ENCODE results near the gene MYO1F.

MYO1F gene

GRCh38 chr19:8592231-8593009 is 15.2 kb upstream of the MYO1F start:
- no peak for TF ChIP-seq CTCF (IDR thresholded peaks at IDR 0.05)

DNA sequence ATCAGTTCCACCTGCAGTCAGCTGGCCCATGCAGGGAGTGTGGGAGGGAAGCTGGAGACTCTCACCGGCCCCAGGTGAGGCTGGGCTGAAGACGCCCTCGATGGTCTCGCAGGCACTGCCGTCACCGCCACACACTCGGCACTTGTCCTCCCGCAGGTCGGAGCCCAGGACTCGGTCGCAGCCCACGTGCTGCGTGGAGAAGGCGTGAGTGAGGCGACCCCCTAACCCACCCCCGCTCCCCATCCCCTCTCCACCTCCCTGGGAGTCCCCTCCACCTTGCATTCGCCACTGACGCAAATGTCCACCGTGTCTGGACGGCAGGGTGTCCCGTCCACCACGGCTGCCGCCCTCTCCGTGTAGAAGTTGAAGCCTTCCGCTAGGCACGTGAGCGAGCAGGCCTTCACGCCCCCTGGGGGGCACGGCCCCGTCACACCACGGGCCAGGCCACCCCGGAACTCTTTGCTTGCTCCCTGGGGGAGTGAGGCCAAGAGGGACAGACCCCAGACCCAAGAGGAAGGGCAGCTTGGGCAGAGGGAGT is 12.0 kb upstream of the MYO1F start:
- no peak for TF ChIP-seq CTCF (IDR thresholded peaks at IDR 0.05)

DNA sequence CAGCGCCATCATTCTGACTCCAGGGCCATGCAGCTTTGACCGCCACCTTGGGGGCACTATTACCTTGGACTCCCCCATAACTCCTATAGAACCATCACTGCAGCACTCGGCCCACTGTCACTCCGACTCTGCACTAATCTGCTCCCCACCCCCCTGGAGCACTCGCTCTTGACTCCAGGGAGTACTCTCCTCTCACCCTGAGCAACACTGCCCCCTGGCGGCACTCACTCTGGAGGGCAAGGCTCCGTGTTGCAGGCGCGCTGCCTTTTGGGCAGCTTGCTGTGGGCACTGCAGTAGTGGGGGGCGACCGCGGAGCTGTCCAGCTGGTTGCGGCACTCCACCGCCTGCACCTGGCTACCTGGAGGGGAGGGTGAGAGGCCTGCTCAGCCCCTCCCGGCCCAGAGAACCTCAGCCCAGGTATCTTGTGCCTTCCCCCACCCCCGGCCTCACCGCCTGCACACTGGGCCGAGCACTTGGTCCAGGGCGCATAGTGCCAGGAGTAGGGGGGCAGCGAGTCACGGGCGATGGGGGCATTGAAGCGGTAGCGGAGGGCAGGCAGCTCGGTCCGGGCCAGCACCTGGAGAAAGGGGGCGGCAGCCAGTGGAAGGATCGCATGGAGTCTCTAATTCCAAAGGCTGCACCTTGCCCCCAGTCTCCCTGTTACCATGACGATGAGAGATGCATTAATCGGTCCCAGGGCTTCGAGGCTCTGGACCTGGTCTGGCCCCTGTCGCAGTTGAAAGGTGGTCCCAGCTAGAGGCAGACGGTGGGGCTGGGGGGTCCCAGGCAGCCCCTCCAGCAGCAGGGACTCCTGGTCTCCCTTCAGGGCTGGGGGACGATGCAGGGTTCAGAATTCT is 8.9 kb upstream of the MYO1F start:
- peak; percentile 89 for TF ChIP-seq CTCF (IDR thresholded peaks at IDR 0.05)

GRCh38 chr19:8584965-8585893 is 8.0 kb upstream of the MYO1F start:
- TF ChIP-seq CTCF (IDR thresholded peaks at IDR 0.05) = no peak

GRCh38 chr19:8580710-8581281 is 3.6 kb upstream of the MYO1F start:
- peak; percentile 100 for TF ChIP-seq CTCF (IDR thresholded peaks at IDR 0.05)

GRCh38 chr19:8578642-8579265 is 1.5 kb upstream of the MYO1F start:
- TF ChIP-seq CTCF (IDR thresholded peaks at IDR 0.05) = peak; percentile 99

Measured in LNCAP (cell line).